Adrenal gland (tissue), 12 donors: ENCODE measurements around the gene ZNF787. TPM values are rescaled to one million over a fixed set of nuclear protein-coding genes. Genes with fewer than 3 reads are reported as not detected.

ENCODE experiments used
- DNase-seq, 7 donors: peaks; one replicate each; pipeline ENCODE4 v3.0.0-alpha.2; 2019 to 2020
- H3K27ac ChIP-seq, 5 donors: fragments of 200-600 bp; sonication (generic) in 4 of 5; 1 replicate in 3 of 5; 2 replicates in 2 of 5; pipeline versions ENCODE4 v1.5.1 to v1.8.0; 2016 to 2020; ENCODE audit warnings: mild to moderate bottlenecking in 1 of 5
- H3K27me3 ChIP-seq: fragments of 200-600 bp; 2 replicates; pipeline ENCODE4 v1.8.0; 2021
- H3K36me3 ChIP-seq, 2 donors: fragments of 200-600 bp; replicated peaks in 1 of 2; 1 replicate in 1 of 2; 2 replicates in 1 of 2; pipeline versions ENCODE4 v1.5.1 to v1.8.0; 2018 to 2022
- H3K4me1 ChIP-seq, 2 donors: fragments of 200-600 bp; replicated peaks in 1 of 2; 1 replicate in 1 of 2; 2 replicates in 1 of 2; pipeline versions ENCODE4 v1.5.1 to v1.8.0; 2018 to 2021
- H3K4me3 ChIP-seq, 4 donors: fragments of 200-600 bp; sonication (generic) in 3 of 4; one replicate each; pipeline ENCODE4 v1.5.1; 2016 to 2018
- H3K9me3 ChIP-seq, 3 donors: fragments of 200-600 bp; sonication (generic) in 1 of 3; replicated peaks in 1 of 3; 1 replicate in 2 of 3; 2 replicates in 1 of 3; pipeline versions ENCODE4 v1.5.1 to v1.8.0; 2016 to 2021
- POLR2A ChIP-seq, 2 donors: fragments of 450-650 bp; IDR thresholded peaks; one replicate each; pipeline ENCODE4 v1.6.1; 2017; ENCODE audit warnings: antibody characterized with exemption in 2 of 2, mild to moderate bottlenecking in 2 of 2, moderate library complexity in 1 of 2
- WGBS, 4 donors: extraction: QIAGEN DNeasy Blood & Tissue Kit in 2 of 4; methylation state at CpG; one replicate each; pipeline versions ENCODE4 v1.1.5 to v1.1.7; 2013 to 2017; 5-methylcytosine and 5-hydroxymethylcytosine counted together
- intact Hi-C, 2 donors: fragments of 100-400 bp; cut with DNase I; formaldehyde crosslinking; loops; one replicate each; pipeline versions ENCODE4 v1.14.1 to v1.15.0; 2022 to 2023
- polyA plus RNA-seq, 3 donors: library from polyadenylated mRNA; stranded (reverse); fragments of 200-250 nt in 2 of 3; fragments of 350-450 nt in 1 of 3; fragmentation: Illumina TruSeq in 1 of 3; extraction: RNeasy Lipid Tissue Mini Kit (QIAGEN cat#74804) in 1 of 3; gene quantifications; one replicate each; pipeline ENCODE4 v1.2.3, GENCODE V29; 2013 to 2014
- total RNA-seq, 9 donors: library from RNA; depleted of rRNA in 4 of 9; stranded (reverse); fragments of >200 nt in 4 of 9; fragments of 120-200 nt in 1 of 9; fragmentation: NEBNext Ultra II Directional in 1 of 9; extraction: Animal tissue kit (Norgen Biotek cat#: 25700) in 1 of 9; gene quantifications; one replicate each; pipeline versions ENCODE4 v1.1.0 to v1.2.4, GENCODE V29; 2013 to 2023
- TF ChIP-seq, protein P1 (sequence below), 6 experiments: fragments of 450-650 bp in 4 of 6; fragments of 200-600 bp in 2 of 6; sonication (generic) in 1 of 6; IDR thresholded peaks; 1 replicate in 5 of 6; 2 replicates in 1 of 6; pipeline versions ENCODE4 v1.5.1 to v1.8.0; 2016 to 2021; ENCODE audit warnings: antibody characterized with exemption in 6 of 6, mild to moderate bottlenecking in 2 of 6, moderate library complexity in 1 of 6
- donor health status: healthy with polysubstance abuse.
- donor health status: Bipolar disorder and iron deficiency.
- donor health status: DM: yes; HTN: yes; CAD: no.
- donor health status: DM: no; HTN: no; CAD: no.
- donor health status: DM: no; HTN: no; CAD: no.
- donor health status: DM: yes; HTN: yes; CAD: no.

The ZNF787 gene
- total and polyA plus RNA-seq, 12 donors: 4.6 to 51.5 (median 27.8) TPM

- Histone ChIP-seq H3K4me1 (peaks cover 7 to 19% of the 10 kb centered on the region in 2 donors), H3K36me3 (peaks cover 0 to 5% of the 10 kb centered on the region in 2 donors), H3K9me3 (no peaks in the 10 kb centered on the region), H3K4me3 (no peak overlapping the region), H3K27ac (no peak overlapping the region), H3K27me3 (no peaks in the 10 kb centered on the region)
- 58 to 76% (median 70%) methylated on average over 6 of the region's 6 CpGs for WGBS, 4 donors
- TF ChIP-seq, protein P1, sequence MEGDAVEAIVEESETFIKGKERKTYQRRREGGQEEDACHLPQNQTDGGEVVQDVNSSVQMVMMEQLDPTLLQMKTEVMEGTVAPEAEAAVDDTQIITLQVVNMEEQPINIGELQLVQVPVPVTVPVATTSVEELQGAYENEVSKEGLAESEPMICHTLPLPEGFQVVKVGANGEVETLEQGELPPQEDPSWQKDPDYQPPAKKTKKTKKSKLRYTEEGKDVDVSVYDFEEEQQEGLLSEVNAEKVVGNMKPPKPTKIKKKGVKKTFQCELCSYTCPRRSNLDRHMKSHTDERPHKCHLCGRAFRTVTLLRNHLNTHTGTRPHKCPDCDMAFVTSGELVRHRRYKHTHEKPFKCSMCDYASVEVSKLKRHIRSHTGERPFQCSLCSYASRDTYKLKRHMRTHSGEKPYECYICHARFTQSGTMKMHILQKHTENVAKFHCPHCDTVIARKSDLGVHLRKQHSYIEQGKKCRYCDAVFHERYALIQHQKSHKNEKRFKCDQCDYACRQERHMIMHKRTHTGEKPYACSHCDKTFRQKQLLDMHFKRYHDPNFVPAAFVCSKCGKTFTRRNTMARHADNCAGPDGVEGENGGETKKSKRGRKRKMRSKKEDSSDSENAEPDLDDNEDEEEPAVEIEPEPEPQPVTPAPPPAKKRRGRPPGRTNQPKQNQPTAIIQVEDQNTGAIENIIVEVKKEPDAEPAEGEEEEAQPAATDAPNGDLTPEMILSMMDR (IDR thresholded peaks at IDR 0.05): no peak
- no peak for TF ChIP-seq POLR2A (IDR thresholded peaks at IDR 0.05)
- intact Hi-C loops: no loop called here
- DNase-seq: no peak
These were observed 23.3 kb upstream of the ZNF787 start for GRCh38 chr19:56144376-56144775.

DNA sequence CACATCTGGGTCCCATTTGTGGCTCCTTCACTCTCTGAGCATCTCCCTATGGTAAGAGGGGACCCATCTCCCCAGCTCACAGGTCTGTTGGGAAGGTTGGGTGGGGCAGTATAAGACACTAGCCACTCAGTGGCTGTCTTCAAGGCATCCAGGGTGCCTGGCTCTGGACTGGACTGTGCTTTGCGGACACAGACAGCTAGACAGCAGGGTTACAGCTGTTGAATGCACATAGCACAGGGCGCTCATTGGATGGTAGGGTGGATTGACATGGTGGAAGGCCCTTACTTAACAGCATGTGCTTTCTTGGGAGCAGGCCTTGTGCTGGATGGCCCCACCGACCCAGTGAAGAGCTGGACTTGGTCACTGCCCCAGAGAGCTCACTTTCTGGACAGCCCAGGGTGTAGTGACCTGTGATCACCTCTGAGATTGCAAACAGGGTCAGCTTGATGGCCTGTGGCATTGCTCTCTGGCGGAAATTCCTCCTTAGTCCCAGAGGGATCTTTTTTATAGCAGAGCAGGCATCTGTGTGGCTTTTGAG is 21.9 kb upstream of the ZNF787 start:
- Histone ChIP-seq H3K36me3 (peaks cover 0 to 5% of the 10 kb centered on the region in 2 donors), H3K4me3 (no peak overlapping the region), H3K4me1 (peaks cover 7 to 24% of the 10 kb centered on the region in 2 donors), H3K27me3 (no peaks in the 10 kb centered on the region), H3K9me3 (no peaks in the 10 kb centered on the region), H3K27ac (no peak overlapping the region)
- TF ChIP-seq, protein P1 (IDR thresholded peaks at IDR 0.05): no peak
- TF ChIP-seq POLR2A (IDR thresholded peaks at IDR 0.05): no peak
- intact Hi-C loops: no loop called here
- DNase-seq: no peak
- 87 to 100% (median 89%) methylated on average over 3 to 4 of the region's 4 CpGs for WGBS, 4 donors

DNA sequence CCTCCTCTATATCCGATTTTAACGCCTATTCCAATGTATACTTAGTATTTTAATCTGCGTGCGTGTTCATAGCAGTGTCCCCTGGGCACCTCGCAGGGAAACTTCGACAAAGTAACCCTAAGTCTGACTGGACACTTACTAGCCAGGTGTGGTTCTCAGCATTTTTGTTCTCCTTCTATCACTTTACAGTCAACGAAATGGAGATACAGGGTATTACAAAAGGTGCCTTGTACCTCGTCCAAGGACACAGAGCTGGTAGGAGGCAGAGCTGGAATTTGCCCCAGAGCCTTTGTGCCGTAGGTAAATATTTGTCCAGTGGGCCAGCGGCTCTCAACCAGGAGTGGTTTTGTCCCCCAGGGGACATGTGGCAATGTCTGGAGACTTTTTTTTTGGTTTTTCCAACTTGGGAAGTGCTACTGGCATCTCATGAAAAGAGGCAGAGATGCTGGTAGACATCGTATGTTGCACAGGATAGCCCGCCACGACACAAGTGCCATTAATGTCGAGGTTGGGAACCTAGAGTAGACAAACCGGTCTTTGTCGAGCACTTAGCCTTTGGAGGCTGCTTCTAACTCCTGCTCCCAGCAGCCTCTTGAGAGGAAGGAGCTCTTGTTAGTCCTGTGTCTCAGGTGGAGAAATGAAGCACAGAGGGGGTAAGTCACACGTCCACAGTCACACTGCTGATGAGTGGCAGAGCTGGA is 21.1 kb upstream of the ZNF787 start:
- WGBS, 4 donors: 58 to 62% (median 60%) methylated on average over 16 to 17 of the region's 17 CpGs
- Histone ChIP-seq H3K4me3 (peak overlapping the region in 2 of 4 donors; percentile 6 to 51), H3K4me1 (peaks cover 7 to 21% of the 10 kb centered on the region in 2 donors), H3K9me3 (no peaks in the 10 kb centered on the region), H3K36me3 (no peaks in the 10 kb centered on the region), H3K27ac (peak overlapping the region in 2 of 5 donors; percentile 14 to 89), H3K27me3 (no peaks in the 10 kb centered on the region)
- intact Hi-C loops: no loop called here
- DNase-seq: no peak
- TF ChIP-seq, protein P1 (IDR thresholded peaks at IDR 0.05): no peak
- TF ChIP-seq POLR2A (IDR thresholded peaks at IDR 0.05): no peak

- peaks cover 7 to 14% of the 10 kb centered on the region in 2 donors for H3K4me1 ChIP-seq
- 1 to 5% (median 1%) methylated on average over 15 to 24 of the region's 26 CpGs for WGBS, 4 donors
These were observed 20.4 kb upstream of the ZNF787 start for GRCh38 chr19:56141417-56141993.

More at GRCh38 chr19:56141417-56141993, 20.4 kb upstream of the ZNF787 start:
- Histone ChIP-seq H3K27ac (peak overlapping the region in 3 of 5 donors; percentile 35 to 89 (median 85)), H3K4me3 (peak overlapping the region in 3 of 4 donors; percentile 6 to 51 (median 26)), H3K9me3 (no peaks in the 10 kb centered on the region), H3K27me3 (no peaks in the 10 kb centered on the region), H3K36me3 (no peaks in the 10 kb centered on the region)
- TF ChIP-seq POLR2A (IDR thresholded peaks at IDR 0.05): no peak
- TF ChIP-seq, protein P1 (IDR thresholded peaks at IDR 0.05): no peak
- intact Hi-C loops: no loop called here
- DNase-seq: peak in 3 of 7 donors; percentile 43 to 48 (median 46)
